Hepatocyte (in vitro differentiated cells): Measurements from ENCODE around the gene SLC47A2. TPM values are rescaled to one million over a fixed set of nuclear protein-coding genes. Genes with fewer than 3 reads are reported as not detected.

Experiments used
- DNase-seq: peaks from one replicate; pipeline ENCODE4 v3.0.0-alpha.2; 2016; ENCODE audit warnings: low spot score
- H2AFZ ChIP-seq: fragments of 200-600 bp; sonication (generic); 2 replicates; pipeline ENCODE4 v1.6.0; 2016; ENCODE audit warnings: antibody characterized with exemption, mild to moderate bottlenecking
- H3K27ac ChIP-seq: fragments of 200-600 bp; sonication (generic); 2 replicates; pipeline ENCODE4 v1.5.1; 2016; ENCODE audit warnings: mild to moderate bottlenecking
- H3K27me3 ChIP-seq: fragments of 200-600 bp; sonication (generic); 2 replicates; pipeline ENCODE4 v1.6.1; 2016
- H3K36me3 ChIP-seq: fragments of 200-600 bp; sonication (generic); replicated peaks from 2 replicates; pipeline ENCODE4 v1.5.1; 2016; ENCODE audit warnings: low read depth; ENCODE audit not compliant: insufficient read depth
- H3K4me1 ChIP-seq: fragments of 200-600 bp; sonication (generic); 2 replicates; pipeline ENCODE4 v1.5.1; 2016; ENCODE audit warnings: mild to moderate bottlenecking, moderate library complexity; ENCODE audit not compliant: insufficient read depth
- H3K4me2 ChIP-seq: fragments of 200-600 bp; sonication (generic); 2 replicates; pipeline ENCODE4 v1.6.0; 2016
- H3K4me3 ChIP-seq: fragments of 200-600 bp; sonication (generic); 2 replicates; pipeline ENCODE4 v1.5.1; 2016; ENCODE audit warnings: mild to moderate bottlenecking
- H3K79me2 ChIP-seq: fragments of 200-600 bp; sonication (generic); 2 replicates; pipeline ENCODE4 v1.6.0; 2017; ENCODE audit warnings: mild to moderate bottlenecking
- H3K9me2 ChIP-seq: fragments of 200-600 bp; sonication (generic); replicated peaks from 2 replicates; pipeline ENCODE4 v1.6.0; 2017; ENCODE audit warnings: mild to moderate bottlenecking; ENCODE audit not compliant: insufficient read depth
- H3K9me3 ChIP-seq: fragments of 200-600 bp; sonication (generic); 2 replicates; pipeline ENCODE4 v1.5.1; 2016; ENCODE audit warnings: low read depth, mild to moderate bottlenecking
- H4K20me1 ChIP-seq: fragments of 200-600 bp; sonication (generic); 2 replicates; pipeline ENCODE4 v1.6.0; 2016; ENCODE audit warnings: mild to moderate bottlenecking; ENCODE audit not compliant: insufficient read depth, poor library complexity, severe bottlenecking
- EZH2 ChIP-seq: fragments of 200-600 bp; sonication (generic); IDR thresholded peaks from 2 replicates; pipeline ENCODE4 v1.6.1; 2016; ENCODE audit warnings: antibody characterized with exemption, mild to moderate bottlenecking, borderline replicate concordance
- EZH2phosphoT487 ChIP-seq: fragments of 200-600 bp; sonication (generic); IDR thresholded peaks from one replicate; pipeline ENCODE4 v1.6.1; 2018; ENCODE audit warnings: antibody characterized with exemption, mild to moderate bottlenecking, low read depth, moderate library complexity; ENCODE audit not compliant: unreplicated experiment, severe bottlenecking
- WGBS: methylation state at CpG from one replicate; pipeline ENCODE4 v1.1.6; 2016; ENCODE audit warnings: low lambda C conversion rate; ENCODE audit errors: missing lambda C conversion rate; 5-methylcytosine and 5-hydroxymethylcytosine counted together
- polyA plus RNA-seq: library from polyadenylated mRNA; unstranded; fragments of >200 nt; fragmentation: Nextera tagmentation; extraction: Ambion mirVana; gene quantifications from 2 replicates; pipeline ENCODE4 v1.2.1, GENCODE V29; 2016
- total RNA-seq: library from RNA; depleted of rRNA; stranded (reverse); fragments of >200 nt; gene quantifications from 2 replicates; pipeline ENCODE4 v1.2.3, GENCODE V29; 2014
- TF ChIP-seq, protein P1 (sequence below): fragments of 200-600 bp; sonication (generic); IDR thresholded peaks from 2 replicates; pipeline ENCODE4 v1.5.1; 2016; ENCODE audit warnings: antibody characterized with exemption, mild to moderate bottlenecking; ENCODE audit not compliant: poor library complexity

Gene SLC47A2
- total and polyA plus RNA-seq, 2 experiments from 2014 or later = 0.07 TPM; not detected in 1

DNA sequence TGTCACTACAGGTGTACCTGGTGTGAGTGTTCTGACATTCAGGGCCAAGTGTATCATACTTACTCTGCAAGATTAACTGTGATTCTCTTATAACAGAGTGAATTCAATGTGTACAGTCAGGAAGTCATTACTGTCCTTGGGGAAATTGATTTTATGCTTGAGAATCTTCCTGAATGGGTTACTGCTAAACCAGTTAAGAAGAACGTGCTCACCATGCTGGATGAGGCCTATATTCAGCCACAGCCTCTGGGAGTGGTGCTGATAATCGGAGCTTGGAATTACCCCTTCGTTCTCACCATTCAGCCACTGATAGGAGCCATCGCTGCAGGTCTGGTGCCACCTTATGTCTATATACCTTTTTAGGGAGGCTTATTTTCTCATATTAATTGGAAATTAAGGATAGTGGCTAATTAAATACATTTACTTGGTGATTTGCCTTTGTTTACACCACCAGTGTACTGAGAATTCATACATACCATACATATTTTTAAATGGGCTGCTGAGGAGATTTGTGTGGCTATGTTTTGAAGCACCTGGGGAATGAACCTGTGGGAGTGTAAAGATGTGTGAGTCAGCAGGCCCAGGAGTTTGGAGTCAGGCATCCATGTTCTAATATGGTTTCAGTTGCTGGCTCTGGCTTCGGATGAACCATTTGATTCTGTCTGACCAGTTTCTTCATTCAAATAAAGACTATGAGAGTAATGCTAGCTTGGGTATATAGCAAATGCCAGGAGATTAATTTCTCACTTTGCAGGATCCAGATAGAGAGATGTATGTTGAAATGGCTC lies 64.7 kb downstream of the SLC47A2 start:
- Histone ChIP-seq H3K4me1 (peaks cover 44% of the 10 kb centered on the region), H3K4me3 (no peak overlapping the region), H4K20me1 (no peaks in the 10 kb centered on the region), H3K79me2 (peaks cover 66% of the 10 kb centered on the region), H2AFZ (no peak overlapping the region), H3K4me2 (peak overlapping the region; percentile 89), H3K9me3 (no peaks in the 10 kb centered on the region), H3K27ac (peak overlapping the region; percentile 45), H3K36me3 (no peaks in the 10 kb centered on the region), H3K9me2 (no peaks in the 10 kb centered on the region), H3K27me3 (no peaks in the 10 kb centered on the region)
- TF ChIP-seq, protein P1, sequence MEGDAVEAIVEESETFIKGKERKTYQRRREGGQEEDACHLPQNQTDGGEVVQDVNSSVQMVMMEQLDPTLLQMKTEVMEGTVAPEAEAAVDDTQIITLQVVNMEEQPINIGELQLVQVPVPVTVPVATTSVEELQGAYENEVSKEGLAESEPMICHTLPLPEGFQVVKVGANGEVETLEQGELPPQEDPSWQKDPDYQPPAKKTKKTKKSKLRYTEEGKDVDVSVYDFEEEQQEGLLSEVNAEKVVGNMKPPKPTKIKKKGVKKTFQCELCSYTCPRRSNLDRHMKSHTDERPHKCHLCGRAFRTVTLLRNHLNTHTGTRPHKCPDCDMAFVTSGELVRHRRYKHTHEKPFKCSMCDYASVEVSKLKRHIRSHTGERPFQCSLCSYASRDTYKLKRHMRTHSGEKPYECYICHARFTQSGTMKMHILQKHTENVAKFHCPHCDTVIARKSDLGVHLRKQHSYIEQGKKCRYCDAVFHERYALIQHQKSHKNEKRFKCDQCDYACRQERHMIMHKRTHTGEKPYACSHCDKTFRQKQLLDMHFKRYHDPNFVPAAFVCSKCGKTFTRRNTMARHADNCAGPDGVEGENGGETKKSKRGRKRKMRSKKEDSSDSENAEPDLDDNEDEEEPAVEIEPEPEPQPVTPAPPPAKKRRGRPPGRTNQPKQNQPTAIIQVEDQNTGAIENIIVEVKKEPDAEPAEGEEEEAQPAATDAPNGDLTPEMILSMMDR = no peak
- TF ChIP-seq EZH2phosphoT487 (no peak), EZH2 (no peak)
- no peak for DNase-seq
- 70% methylated on average over 5 of the region's 5 CpGs for WGBS

DNA sequence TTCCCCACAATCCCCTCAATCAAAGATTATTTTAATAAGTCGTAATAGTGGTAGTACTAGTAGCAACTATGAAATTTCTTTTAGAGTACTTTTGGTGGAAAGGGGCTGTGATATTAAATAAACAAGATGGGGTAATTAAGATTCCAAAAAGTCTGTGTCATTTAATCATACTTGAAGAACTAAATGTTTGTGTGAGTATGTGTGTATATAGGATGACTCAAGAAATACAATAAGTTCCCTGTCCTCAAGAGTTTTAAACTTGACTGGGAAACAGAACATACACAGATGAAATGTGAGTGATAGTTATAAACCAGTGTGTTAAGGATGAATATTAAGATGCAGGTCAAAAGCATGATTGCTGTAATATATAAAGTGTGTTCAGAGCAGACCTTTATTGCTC lies 65.6 kb downstream of the SLC47A2 start:
- WGBS = 82% methylated on average over 1 of the region's 1 CpG
- TF ChIP-seq, protein P1 = no peak
- TF ChIP-seq EZH2 (no peak), EZH2phosphoT487 (no peak)
- DNase-seq = no peak
- H2AFZ ChIP-seq = no peak overlapping the region
- H4K20me1 ChIP-seq = no peaks in the 10 kb centered on the region
- no peaks in the 10 kb centered on the region for H3K9me2 ChIP-seq
- H3K9me3 ChIP-seq = no peaks in the 10 kb centered on the region
- no peaks in the 10 kb centered on the region for H3K36me3 ChIP-seq
- H3K4me2 ChIP-seq = peak overlapping the region; percentile 89
- H3K4me1 ChIP-seq = peaks cover 46% of the 10 kb centered on the region
- no peaks in the 10 kb centered on the region for H3K27me3 ChIP-seq
- H3K4me3 ChIP-seq = no peak overlapping the region
- H3K79me2 ChIP-seq = peaks cover 66% of the 10 kb centered on the region
- H3K27ac ChIP-seq = peak overlapping the region; percentile 45

DNA sequence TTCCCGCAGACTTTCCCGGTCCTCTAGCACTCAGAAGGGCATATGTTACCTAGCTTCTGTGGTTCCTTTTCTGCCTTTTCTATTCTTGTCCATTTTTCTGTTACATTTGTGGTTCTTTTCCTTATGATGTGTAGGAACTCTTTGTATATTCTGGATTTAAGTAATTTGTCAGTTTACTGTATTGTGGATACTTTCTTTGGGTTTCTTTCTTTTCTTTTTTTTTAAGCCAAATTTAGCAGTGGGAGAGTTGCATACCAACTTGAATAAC lies 67.2 kb downstream of the SLC47A2 start:
- WGBS = 0% methylated on average over 2 of the region's 2 CpGs
- Histone ChIP-seq H3K27ac (peak overlapping the region; percentile 68), H3K4me3 (peak overlapping the region; percentile 67)

More for the DNA sequence above, 67.2 kb downstream of the SLC47A2 start:
- Histone ChIP-seq H3K9me3 (no peaks in the 10 kb centered on the region), H3K9me2 (no peaks in the 10 kb centered on the region), H4K20me1 (no peaks in the 10 kb centered on the region), H3K4me2 (peak overlapping the region; percentile 89), H3K4me1 (peaks cover 46% of the 10 kb centered on the region), H3K27me3 (no peaks in the 10 kb centered on the region), H3K79me2 (peaks cover 50% of the 10 kb centered on the region), H2AFZ (peak overlapping the region; percentile 57), H3K36me3 (no peaks in the 10 kb centered on the region)
- TF ChIP-seq, protein P1 = no peak
- TF ChIP-seq EZH2 (no peak), EZH2phosphoT487 (no peak)
- DNase-seq = no peak
